ENCODE data around the gene PLEK2.

- peak; percentile 36 to 40 for TF ChIP-seq POLR2A (IDR thresholded peaks at IDR 0.05)
- TF ChIP-seq, protein P1, sequence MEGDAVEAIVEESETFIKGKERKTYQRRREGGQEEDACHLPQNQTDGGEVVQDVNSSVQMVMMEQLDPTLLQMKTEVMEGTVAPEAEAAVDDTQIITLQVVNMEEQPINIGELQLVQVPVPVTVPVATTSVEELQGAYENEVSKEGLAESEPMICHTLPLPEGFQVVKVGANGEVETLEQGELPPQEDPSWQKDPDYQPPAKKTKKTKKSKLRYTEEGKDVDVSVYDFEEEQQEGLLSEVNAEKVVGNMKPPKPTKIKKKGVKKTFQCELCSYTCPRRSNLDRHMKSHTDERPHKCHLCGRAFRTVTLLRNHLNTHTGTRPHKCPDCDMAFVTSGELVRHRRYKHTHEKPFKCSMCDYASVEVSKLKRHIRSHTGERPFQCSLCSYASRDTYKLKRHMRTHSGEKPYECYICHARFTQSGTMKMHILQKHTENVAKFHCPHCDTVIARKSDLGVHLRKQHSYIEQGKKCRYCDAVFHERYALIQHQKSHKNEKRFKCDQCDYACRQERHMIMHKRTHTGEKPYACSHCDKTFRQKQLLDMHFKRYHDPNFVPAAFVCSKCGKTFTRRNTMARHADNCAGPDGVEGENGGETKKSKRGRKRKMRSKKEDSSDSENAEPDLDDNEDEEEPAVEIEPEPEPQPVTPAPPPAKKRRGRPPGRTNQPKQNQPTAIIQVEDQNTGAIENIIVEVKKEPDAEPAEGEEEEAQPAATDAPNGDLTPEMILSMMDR (IDR thresholded peaks at IDR 0.05 in 4 of 5, conservative IDR thresholded peaks at IDR 0.05 in 1 of 5), result no peak
Observed at GRCh38 chr14:67358924-67359774, 52.8 kb downstream of the PLEK2 start.
